GM19397 (cell line): ENCODE measurements around the gene RALGAPA1.
"Not testable (repeated sequence)": the region's sequence is repeated elsewhere in the genome, so short reads cannot be mapped to it uniquely, and the experiment has no call there.

Experiments
- ATAC-seq: cut with Tn5 transposase; IDR thresholded peaks from one replicate; pipeline ENCODE4 v1.9.1; 2021; ENCODE audit warnings: mild to moderate bottlenecking, moderate library complexity; ENCODE audit not compliant: unreplicated experiment

The RALGAPA1 gene

DNA sequence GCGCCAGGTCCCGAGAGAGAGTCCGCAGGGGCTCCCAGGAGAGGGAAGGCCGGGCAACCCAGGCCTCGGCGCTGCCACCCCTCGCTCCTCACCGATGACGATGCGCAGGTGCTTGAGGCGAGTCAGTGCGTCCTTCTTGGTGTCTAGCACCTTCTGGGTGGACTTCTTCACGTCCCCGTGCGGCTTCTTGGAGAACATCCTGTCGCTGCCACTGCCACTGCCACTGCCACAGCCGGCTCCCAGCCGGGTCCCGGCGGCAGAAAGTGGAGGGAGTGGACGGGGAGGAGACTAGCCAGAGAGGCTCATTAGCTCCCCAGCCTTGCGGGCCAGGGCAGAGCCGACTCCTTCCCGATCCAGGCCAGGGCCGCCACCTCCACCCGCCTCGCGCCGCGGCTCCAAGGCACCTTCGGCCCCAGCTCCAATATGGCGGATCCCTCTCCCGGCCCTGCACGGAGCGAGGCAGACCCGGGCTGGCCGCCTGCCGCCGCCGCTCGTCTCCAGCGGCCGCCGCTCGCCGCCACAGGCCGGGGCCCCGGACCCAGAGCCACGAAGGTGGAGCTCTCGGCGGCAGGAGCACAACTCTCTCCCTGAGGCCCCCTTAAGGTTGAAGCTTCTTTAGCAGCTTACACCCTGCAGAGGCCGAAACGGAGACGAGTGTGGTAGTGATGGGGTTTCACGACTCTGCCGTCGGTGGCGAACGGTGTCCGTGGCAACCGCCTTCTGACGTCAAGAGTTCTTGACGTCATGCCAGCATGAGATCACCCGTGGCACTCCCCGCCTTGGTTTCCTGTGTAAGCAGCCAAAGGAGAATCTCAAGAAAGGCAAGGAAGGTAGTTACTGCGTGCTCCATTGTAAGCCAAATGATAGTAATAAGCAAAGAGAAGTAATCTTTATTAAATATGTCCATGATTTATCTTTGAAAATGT is at the start of gene RALGAPA1:
Gene RALGAPA1, minus strand, starts transcription at position 658 of the 926 bp plus-strand sequence. Its CDS starts 460 bp downstream, at position 198.
- peak; percentile 98 for ATAC-seq

DNA sequence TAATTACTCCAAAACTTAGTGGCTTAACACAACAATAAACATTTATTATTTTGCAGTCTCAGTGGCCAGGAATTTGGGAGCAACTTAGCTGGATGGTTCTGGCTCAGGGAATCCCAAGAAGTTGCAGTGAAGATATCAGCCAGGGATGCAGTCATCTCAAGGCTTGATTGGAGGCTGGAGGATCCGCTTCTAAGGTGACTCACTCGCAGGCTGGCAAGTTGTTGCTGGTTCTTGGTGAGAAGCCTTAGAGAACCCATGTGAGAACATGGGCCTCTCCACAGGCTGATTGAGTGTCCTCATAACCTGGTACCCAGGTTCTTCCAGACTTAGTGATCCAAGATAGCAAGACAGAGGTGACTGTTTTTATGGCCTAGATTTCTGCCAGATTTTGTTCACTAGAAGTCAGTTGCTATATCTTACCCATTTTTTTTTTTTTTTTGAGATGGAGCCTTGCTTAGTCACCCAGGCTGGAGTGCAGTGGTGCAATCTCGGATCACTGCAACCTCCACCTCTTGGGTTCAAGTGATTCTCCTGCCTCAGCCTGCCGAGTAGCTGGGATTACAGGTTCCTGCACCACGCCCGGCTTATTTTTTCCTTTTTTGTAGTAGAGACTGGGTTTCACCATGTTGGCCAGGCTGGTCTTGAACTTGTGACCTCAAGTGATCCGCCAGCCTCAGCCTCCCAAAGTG is 49.6 kb upstream of the RALGAPA1 start:
- ATAC-seq = no peak

DNA sequence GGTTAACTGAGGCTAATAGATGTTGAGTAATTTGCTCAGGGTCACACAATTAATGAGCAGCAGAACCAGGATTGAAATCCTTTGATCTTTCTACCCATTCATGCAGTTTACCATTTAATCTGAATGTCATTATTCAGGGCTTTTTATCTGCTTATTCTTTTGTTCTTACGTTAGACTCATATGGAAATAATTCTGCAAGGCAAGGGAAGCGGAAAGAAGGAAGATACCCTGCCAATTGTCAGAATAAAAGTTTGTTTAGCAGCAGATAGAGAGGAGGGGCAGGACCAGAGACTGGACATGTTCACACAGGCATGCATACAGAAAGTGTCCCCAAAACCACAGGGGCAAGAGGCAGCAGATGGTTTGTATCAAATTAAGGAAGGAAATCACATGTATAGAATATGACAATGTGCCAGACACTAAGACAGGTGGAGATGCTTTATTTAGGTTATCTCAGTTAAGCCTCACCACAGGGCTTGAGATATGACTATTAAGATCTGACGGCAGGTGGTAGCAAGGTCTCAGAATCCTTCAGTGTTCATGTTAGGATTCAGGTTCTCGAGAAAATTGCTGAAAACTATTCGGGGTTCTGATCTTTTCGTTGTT is 46.9 kb upstream of the RALGAPA1 start:
- ATAC-seq = peak; percentile 95

DNA sequence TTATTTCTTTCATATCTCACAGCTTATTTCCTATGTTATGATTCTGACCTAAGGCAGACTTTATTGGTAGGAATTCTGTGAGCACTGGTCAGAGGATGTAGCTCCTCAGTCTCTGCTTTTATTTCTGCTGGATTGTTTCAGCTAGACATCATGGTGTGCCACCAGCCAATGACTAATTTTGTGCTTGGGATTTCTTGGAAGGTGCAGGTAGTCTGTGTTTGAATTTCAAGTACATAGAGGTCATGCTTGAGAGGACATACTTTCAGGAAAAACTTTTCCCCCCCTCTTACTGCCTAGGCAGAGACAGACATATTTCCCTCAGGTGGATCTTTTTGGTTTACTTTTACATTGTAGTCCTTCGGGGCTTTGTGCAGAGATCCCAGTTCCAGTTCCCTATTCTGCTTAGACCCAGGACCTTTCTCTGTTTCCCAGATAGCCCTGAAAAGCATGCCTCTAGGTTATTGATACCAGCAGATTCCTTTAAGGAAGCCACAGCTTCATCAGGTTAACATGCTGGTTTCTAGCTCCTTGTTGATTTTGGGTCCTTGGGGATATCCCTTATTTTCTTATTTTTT is 45.7 kb upstream of the RALGAPA1 start:
- no peak for ATAC-seq

DNA sequence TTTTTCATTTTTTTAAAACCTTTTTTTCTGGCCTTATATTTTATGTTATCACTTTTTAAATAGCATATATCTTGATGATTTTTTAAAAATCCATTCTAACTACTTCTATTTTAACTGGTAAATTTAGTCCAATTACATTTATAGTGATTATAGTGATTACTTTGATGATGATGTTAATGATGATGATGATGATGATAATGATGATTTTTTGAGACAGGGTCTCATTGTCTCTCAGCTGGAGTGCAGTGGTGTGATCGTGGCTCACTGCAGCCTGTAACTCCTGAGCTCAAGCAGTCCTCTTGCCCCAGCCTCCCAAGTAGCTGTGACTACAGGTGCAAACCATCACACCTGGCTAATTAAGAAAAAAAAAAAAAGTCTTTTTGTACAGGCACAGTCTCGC is 44.1 kb upstream of the RALGAPA1 start:
- ATAC-seq = no peak

DNA sequence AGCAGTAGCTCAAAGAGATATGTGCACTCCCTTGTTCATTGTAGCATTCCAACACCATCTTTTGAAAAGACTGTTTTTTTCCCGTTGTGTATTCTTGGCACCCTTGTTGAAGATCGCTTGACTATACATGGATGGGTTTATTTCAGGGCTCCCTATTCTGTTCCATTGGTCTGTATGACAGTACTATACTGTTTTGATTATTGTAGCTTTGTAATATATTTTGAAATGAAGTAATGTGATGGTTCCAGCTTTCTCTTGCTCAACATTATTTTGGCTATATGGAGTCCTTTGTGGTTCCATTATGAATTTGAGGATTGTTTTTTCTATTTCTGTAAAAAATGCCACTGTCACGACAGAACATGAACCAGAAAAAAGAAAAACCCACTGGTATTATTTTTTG is 42.7 kb upstream of the RALGAPA1 start:
- no peak for ATAC-seq

DNA sequence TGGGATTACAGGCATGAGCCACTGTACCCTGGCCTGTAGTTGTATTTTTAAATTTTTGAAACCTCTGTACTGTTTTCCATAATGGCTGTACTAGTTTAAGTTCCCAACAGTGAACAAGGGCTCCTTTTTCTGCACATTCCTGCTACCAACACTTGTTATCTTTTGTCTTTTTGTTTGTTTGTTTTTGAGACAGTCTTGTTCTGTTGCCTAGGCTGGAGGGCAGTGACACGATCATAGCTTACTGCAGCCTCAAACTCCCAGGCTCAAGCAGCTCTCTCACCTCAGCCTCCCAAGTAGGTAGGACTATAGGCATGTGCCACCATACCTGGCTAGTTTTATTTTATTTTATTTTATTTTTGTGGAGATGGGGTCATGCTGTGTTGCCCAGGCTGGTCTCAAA is 40.0 kb upstream of the RALGAPA1 start:
- ATAC-seq = no peak

DNA sequence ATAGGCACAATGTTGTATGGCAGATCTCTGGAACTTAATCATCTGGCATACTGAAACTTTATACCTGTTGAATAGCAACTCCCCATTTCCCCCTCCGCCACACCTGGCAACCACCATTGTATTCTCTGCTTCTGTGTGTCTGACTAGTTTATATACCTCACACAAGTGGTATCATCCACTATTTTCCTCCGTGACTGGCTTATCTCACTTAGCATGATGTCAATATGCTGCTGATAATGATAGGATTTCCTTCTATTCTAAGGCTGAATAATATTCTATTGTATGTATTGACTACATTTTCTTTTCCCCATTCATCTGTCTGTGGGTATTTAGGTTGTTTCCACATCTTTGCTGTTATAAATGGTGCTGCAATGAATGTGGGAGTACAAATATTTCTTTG is 38.5 kb upstream of the RALGAPA1 start:
- ATAC-seq = no peak

DNA sequence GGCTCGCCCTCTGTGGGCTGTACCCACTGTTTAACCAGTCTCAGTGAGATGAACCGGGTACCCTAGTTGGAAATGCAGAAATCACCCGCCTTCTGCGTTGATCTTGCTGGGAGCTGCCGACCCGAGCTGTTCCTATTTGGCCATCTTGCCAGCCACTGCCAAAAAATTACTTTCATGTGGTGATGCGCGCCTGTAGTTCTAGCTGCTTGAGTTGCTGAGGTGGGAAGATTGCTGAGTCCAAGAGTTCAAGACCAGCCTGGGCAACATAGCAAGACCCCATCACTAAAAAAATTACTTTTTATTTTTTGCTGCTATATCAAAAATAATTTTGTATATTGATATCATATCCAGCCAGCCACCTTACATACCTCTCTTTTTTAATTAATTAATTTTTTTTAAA is 35.4 kb upstream of the RALGAPA1 start:
- no peak for ATAC-seq

DNA sequence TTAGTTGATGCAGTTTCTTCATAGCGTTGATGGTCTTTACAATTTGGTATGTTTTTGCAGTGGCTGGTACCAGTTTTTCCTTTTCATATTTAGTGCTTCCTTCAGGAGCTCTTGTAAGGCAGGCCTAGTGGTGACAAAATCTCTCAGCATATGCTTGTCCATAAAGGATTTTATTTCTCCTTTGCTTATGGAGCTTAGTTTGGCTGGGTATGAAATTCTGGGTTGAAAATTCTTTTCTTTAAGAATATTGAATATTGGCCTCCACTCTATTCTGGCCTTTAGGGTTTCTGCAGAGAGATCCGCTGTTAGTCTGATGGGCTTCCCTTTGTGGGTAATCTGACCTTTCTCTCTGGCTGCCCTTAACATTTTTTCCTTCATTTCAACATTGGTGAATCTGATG is 33.1 kb upstream of the RALGAPA1 start:
- ATAC-seq = not testable (repeated sequence)

DNA sequence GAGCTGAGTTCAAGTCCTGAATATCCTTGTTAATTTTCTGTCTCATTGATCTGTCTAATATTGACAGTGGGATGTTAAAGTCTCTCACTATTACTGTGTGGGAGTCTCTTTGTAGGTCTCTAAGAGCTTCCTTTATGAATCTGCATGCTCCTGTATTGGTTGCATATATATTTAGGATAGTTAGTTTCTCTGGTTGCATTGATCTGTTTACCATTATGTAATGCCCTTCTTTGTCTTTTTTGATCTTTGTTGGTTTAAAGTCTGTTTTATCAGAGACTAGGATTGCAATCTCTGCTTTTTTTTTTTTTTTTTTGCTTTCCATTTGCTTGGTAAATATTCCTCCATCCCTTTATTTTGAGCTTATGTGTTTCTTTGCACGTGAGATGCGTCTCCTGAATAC is 32.6 kb upstream of the RALGAPA1 start:
- ATAC-seq = not testable (repeated sequence)

DNA sequence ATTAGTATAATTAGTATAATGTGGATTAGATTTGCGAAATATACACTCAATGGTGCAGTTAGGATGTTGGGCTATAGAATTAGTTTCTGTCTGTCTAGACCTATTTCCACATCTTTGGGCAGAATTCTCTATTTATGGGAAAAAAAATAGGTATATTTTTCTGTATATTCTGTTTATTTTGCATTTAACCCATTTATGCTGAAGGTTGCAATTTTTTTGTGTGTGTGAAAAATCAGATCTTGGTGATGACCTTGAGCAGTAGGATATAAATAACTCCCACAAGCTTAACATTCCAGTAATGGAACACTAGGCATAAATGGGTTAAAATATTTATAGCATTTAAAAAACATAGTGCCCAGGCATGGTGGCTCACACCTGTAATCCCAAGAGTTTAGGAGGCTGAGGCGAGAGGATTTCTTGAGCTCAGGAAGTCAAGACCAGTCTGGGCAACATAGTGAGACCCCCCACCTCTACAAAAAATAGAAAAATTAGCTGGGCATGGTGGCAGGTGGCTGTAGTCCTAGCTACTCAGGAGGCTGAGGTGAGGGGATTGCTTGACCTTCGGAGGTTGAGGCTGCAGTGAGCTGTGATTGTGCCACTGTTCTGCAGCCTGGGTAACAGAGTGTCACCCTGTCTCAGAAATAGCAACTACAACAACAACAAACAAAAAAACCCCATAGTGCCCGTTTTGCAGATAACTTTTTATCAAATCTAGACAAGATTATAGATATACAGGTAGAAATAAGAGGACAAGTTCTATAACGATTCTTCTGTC is 26.3 kb upstream of the RALGAPA1 start:
- ATAC-seq = no peak

DNA sequence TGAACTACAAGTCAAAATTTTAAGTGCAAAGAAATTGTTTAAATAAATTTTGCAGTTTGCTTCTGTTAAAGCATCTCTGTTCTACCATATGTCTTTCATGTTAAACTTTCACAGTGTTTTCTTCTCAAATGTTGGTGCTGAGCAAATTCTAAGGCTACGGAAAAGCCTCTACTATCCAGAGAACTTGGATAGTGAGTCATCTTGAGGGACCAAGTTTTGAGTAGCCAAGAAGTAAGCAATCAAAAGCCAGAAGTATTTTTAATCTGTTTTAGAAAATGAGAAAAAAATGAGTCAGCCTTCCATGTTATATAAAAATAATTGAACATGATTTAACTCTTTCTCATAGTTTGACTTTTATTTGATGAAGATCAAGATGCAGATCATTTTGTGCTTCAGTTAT is 20.4 kb upstream of the RALGAPA1 start:
- no peak for ATAC-seq

DNA sequence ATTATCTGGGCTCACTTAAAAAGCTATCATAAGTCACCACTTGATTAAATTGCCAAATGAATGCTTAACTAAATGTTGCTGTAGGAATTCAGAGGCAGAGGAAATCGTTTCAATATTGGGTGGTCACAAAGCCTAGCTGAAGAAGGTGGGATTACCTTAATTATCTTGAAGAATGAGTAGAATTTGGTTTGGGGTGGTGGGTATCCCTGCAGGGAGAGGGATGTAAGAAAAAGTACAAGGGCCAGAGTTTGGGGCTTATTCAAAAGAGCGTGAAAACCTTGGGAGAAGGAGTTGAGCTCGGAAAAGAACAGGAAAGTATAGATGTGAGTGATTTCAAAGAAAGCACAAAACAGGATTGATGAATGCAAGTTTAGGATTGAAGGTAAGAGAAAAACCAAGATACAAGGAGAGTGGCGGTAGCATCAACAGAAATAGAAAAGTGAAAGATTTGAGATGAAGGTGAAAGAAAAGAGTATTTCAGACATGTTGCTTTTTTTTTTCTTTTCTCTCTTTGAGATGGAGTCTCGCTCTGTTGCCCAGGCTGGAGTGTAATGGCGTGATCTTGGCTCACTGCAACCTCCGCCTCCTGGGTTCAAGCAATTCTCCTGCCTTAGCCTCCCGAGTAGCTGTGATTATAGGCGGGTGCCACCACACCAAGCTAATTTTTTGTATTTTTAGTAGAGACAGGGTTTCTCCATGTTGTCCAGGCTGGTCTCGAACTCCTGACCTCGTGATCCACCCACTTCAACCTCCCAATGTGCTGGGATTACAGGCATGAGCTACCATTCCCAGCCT is 18.8 kb upstream of the RALGAPA1 start:
- no peak for ATAC-seq

DNA sequence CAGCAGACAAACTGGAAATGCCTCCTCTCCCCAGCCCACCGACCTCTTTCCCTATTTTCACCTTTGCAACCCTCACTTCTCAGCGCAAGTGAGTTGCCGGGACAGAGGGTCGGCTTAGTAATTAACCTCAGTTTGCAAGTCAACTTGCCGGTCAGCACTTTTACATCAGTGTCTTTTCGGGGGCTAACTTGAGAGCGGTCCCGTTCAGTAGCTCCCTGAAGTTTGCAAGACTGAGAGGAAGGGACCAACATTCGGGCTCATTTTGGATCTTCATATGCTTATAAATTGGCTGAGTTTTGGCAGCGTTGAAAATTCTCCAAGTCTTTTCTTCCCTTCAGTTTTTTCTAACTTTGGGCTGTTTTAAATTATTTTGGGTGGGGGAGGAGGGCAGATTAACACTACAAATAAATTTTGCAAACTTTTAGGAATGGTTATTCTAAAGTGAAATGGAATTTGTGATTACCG is 17.9 kb upstream of the RALGAPA1 start:
- ATAC-seq = no peak

DNA sequence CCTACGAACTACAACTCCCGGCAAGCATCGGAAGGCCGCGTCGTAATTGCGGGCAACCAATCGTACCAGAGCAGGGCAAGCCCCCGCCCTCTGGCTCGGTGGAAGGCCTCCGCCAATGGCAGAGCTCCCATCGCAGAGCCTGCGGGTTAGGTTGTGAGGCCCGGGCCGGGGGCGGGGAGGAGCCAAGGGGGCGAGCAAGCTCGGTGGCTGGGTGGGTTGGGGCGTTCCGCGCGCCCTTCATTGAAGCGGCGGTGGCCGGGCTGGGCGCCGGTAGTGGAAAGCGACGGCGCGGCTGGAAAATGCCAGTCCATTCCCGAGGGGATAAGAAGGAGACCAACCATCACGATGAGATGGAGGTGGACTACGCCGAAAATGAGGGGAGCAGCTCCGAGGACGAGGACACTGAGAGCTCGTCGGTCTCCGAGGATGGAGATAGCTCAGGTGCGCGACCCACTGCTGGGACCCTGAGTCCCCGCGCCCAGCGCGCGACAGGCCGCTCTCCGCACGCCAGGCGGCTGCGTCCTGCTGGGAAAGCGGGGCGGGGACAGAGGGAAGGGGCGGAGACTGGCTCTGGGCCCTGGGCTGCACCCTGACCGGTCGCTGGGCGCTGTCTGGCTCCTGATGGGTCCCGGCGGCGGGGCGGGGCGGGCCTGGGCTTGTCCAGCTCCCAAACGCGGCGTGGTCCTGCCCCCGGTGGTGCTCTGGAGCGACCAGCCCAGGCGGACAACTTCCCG is 17.3 kb upstream of the RALGAPA1 start, which contains the start of gene BRMS1L:
Gene BRMS1L, plus strand, starts transcription at position 121 of the 734 bp plus-strand sequence. Its CDS starts 179 bp downstream, at position 300.
- peak; percentile 96 for ATAC-seq

DNA sequence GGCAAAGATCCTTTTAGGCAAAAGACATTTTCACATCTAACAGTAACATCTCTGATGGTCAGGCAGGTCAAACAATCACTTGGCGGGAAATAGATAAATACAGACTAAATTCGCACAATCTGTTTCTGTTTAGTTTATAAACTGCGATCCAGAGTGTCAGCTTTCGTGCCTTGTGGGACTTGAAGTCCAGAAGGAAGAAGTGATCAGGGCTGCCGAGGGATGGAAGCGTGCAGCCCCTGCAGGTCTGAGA is 16.8 kb upstream of the RALGAPA1 start:
- ATAC-seq = no peak

DNA sequence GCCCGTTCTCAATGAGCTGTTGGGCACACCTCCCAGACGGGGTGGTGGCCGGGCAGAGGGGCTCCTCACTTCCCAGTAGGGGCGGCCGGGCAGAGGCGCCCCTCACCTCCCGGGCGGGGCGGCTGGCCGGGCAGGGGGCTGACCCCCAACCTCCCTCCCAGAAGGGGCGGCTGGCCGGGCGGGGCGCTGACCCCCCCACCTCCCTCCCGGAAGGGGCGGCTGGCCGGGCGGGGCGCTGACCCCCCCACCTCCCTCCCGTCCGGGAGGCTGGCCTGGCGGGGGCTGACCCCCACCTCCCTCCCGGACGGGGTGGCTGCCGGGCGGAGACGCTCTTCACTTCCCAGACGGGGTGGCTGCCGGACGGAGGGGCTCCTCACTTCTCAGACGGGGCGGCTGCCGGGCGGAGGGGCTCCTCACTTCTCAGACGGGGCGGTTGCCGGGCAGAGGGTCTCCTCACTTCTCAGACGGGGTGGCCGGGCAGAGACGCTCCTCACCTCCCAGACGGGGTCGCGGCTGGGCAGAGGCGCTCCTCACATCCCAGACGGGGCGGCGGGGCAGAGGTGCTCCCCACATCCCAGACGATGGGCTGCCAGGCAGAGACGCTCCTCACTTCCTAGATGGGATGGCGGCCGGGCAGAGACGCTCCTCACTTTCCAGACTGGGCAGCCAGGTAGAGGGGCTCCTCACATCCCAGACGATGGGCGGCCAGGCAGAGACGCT is 15.5 kb upstream of the RALGAPA1 start:
- not testable (repeated sequence) for ATAC-seq
